Measurements from ENCODE around the gene LSM14A. TPM values are rescaled to one million over a fixed set of nuclear protein-coding genes. Genes with fewer than 3 reads are reported as not detected.

LSM14A gene
- total RNA-seq, 1 experiment from 2014 or later = 199 TPM

DNA sequence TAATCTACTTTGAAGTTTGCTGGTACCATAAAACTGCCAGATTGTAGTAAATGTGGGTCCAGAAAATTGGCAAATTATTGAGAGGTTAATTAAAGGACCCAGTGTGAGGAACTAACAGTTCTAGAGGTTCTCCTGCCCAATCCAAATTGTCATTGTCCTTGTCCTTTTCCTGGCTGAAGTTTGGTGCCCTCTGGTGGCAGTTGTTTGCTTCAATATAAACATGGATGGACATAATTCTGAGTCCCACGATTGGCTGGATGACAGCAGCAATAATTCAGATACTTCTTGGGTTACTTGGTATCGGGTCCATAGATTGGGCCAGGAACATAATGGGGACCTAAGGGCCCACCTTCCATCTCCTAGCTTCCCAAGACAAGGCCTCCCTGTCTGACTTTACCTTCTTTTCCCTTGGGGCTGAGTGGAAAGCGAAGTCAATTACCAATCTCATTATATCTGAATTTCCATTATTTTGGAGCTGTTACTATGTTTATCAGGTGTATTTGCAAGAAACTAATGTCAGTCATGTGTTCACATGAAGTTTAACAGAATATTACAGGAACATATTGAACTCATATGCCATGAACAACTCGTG, 48.3 kb downstream of the LSM14A start:
- H3K56ac ChIP-seq (ENCODE audit: insufficient read length, low read depth, low read length) = no peak overlapping the region
- H3K9me3 Mint-ChIP-seq = no peaks in the 10 kb centered on the region
- no peak overlapping the region for H3K18ac ChIP-seq (ENCODE audit: insufficient read length, low read depth, low read length)
- H2BK120ac ChIP-seq (ENCODE audit: low read depth, low read length, poor library complexity, severe bottlenecking) = no peak overlapping the region
- TF ChIP-seq CTCF (conservative IDR thresholded peaks at IDR 0.05) = peak; percentile 82
- no peak overlapping the region for H2BK12ac ChIP-seq (ENCODE audit: insufficient read length, low read depth, low read length)
- H4K20me1 ChIP-seq (ENCODE audit: control insufficient read depth, insufficient read depth, insufficient read length) = peaks cover 4% of the 10 kb centered on the region
- no peak overlapping the region for H2AK5ac ChIP-seq (ENCODE audit: insufficient read length, low read length)
- peaks cover 22 to 26% of the 10 kb centered on the region in 2 experiments for H3K4me1 Mint-ChIP-seq
- no peaks in the 10 kb centered on the region for H3K79me1 ChIP-seq (ENCODE audit: insufficient read depth, low read depth, low read length, poor library complexity, severe bottlenecking)
- no peak overlapping the region for H3K27ac Mint-ChIP-seq
- H3K4me3 Mint-ChIP-seq = no peak overlapping the region
- no peak overlapping the region for H2BK5ac ChIP-seq (ENCODE audit: insufficient read length, low read length)
- peaks cover 7% of the 10 kb centered on the region; the same call in 1 of the 2 replicates for H3K4me1 ChIP-seq (ENCODE audit: insufficient read depth, low read length)
- no peaks in the 10 kb centered on the region for H3K27me3 ChIP-seq (ENCODE audit: insufficient read depth, low read length)
- H3K14ac ChIP-seq (ENCODE audit: insufficient read depth, low read length) = no peak overlapping the region
- H3K9me3 ChIP-seq (ENCODE audit: control insufficient read depth, low read depth, low read length) = no peaks in the 10 kb centered on the region
- peaks cover 51 to 85% (median 82%) of the 10 kb centered on the region in 3 experiments for H3K36me3 Mint-ChIP-seq (ENCODE audit: insufficient read depth in 1 of 3, low read depth in 3 of 3)
- no peak overlapping the region for H2BK20ac ChIP-seq (ENCODE audit: low read depth, low read length, poor library complexity, severe bottlenecking)
- H3K9ac ChIP-seq (ENCODE audit: extremely low read depth, insufficient read length, low read length) = no peak overlapping the region
- H3K4me2 ChIP-seq (ENCODE audit: insufficient read depth, insufficient read length, low read length) = no peak overlapping the region
- H4K8ac ChIP-seq (replicated peaks; ENCODE audit: insufficient read length, low read depth, low read length) = no peak overlapping the region
- no peaks in the 10 kb centered on the region for H3K23me2 ChIP-seq (ENCODE audit: insufficient read length, low read depth, low read length, poor library complexity, severe bottlenecking)
- H2AFZ ChIP-seq (ENCODE audit: low read length) = no peak overlapping the region
- no peak overlapping the region for H4K5ac ChIP-seq (ENCODE audit: insufficient read length, low read depth, low read length)
- no peaks in the 10 kb centered on the region for H3K27me3 Mint-ChIP-seq (ENCODE audit: low read depth)
- no peak overlapping the region for H3K4ac ChIP-seq (ENCODE audit: low read depth, low read length)
- H4K91ac ChIP-seq (ENCODE audit: insufficient read length, low read depth, low read length) = no peak overlapping the region
- no peak overlapping the region for H2BK15ac ChIP-seq (ENCODE audit: low read depth, low read length)
- no peaks in the 10 kb centered on the region for H3K79me2 ChIP-seq (ENCODE audit: insufficient read depth, low read length)
- WGBS (ENCODE audit: extremely low coverage, insufficient read length, low lambda C conversion rate) = no CpG with 5 or more reads among the region's 4 CpGs
- no peak overlapping the region for H3K23ac ChIP-seq (ENCODE audit: insufficient read length, low read depth, low read length)
- DNase-seq = peak; percentile 41
- no peak overlapping the region for H3T11ph ChIP-seq (ENCODE audit: low read length)
- H3K27ac ChIP-seq (ENCODE audit: insufficient read length, low read depth, low read length) = no peak overlapping the region

Measured in H9 (cell line).